ENCODE data around the gene ALPI.

ALPI gene

DNA sequence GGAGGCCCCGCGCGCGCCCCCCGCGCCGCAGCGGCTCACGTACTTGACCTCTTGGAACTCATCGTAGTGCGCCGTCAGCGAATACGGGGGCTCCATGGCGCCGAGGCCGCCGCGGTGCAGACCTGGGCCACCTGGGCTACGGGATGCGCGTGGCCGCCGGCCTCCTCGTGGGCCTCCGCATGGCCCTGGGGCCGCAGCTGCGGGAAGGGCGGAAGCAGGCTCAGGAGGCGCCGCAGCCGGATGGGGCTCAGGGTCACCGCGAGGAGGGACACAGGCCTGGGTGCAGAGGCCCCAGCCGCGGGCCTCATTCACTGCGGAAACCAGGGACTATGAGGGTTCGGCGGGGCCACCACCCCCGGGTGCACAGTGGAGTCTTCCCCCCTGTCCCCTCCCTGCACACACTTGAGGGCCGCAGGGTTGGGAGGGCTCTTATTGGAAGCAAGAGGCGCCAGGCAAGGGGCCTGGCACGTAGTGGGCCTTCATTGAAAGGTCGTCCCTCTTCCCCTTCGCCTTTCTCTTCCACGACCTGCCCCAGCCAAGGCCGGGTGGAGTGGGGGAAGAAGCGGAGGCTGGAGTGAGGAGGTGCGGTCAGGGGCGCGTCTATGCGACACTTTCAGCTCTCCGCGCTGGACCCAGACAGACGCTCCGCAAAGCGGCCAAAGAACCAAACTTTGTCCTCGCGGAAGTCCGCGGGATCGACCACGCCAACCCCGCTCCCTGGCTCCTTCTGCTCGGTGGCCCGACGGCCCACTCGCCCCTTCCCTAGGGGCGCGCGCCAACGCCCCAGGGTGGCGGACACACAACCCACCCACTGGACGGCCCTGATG lies 30.8 kb downstream of the ALPI start:
- DNase-seq = no peak

DNA sequence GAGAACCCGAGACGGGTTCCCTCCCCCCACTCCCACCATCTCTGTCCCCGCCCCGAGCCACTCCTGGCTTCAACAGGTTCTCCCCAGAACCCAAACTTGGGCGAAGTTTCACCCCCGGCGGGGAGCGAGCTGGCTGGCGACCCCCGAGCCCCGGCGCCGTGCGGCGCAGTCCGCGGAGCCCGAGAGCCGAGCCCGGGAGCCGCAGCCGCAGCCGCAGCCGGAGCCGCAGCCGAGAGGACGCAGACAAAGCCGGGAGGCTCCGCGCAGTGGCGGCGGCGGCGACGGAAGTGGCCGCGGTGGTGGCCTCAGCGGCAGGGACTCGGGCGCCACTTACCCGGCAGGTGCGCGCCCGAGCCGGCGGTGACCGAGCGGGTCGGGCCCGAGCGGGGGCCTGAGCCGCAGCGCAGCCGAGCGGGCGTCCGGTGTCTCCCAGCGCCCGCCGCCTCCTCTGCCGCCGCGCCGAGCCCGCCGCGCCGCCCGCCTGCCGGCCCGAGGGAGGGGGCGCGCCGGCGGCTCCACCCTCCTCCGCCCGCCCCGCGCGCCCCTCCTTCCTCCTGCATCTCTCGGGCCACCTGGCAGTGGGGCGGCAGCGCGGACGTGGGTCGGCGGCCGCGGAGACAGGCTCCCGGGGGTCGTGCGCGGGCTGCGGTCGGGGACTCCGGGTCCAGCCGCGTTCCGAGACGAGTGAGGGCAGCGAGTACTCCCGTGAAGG lies 31.6 kb downstream of the ALPI start, which contains the start of gene ECEL1:
Gene ECEL1 (minus strand): TSS at position 450 of the 712 bp plus-strand sequence. CDS start 1,181 bp downstream, outside the sequence.
- peak in 1 of 2 donors; percentile 30 for DNase-seq

DNA sequence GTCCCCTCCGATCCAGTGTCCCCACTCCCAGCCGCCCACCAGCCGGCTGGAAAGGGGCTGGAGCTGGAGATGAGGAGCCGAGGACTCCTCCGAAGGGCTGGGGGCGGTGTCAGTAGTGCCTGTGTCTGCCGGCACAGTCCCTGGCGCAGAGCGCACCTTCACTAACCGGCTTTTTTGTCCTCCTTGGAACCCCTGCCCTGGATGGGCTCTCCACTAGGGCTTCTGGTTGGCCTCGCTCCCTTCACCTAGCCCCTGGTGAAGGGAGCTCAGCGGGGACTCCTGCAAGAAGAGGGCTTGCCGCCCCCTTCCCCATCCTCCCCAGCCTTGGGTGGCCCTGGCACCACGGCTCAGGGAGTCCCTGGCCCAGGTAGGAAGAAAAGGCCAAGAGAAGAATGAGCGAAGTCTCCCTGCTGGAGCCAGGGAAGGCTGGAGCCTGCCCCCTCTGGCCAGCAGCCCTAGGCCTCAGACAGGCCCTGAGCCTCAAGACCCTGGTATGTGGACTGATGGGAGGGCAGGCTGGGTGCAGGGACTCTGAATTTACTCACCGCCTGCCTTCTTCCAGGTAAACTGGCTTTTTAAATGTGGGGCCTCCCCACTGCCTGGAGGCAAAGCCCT lies 32.3 kb downstream of the ALPI start:
- no peak for DNase-seq

DNA sequence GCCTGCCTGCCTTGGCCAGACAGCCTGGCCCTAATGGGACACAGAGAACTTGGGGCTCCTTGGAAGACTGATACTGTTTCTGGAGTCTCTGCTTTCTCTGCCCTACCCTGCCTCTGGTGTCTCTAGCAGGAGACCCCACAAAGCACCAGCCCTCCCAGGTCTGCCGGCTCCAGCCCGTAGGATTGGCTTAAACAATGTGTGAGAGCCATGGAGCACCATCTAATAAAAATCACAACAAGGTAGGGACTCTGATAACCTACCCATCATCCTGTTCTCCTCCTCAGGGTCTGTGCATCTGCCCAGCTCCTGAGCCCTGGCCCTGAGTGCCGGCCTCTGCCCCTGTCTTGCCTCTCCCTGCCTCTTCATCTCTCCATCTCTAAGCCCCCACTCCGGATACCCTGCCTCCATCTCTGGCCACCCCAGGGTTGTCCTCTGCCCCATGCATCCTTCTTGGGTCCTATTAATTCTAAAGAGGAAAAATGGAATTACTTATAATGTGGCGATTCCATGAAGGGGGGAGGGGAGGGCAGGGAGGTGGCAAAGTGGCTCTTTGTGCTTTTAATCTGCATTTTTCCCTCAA lies 32.9 kb downstream of the ALPI start:
- no peak for DNase-seq

DNA sequence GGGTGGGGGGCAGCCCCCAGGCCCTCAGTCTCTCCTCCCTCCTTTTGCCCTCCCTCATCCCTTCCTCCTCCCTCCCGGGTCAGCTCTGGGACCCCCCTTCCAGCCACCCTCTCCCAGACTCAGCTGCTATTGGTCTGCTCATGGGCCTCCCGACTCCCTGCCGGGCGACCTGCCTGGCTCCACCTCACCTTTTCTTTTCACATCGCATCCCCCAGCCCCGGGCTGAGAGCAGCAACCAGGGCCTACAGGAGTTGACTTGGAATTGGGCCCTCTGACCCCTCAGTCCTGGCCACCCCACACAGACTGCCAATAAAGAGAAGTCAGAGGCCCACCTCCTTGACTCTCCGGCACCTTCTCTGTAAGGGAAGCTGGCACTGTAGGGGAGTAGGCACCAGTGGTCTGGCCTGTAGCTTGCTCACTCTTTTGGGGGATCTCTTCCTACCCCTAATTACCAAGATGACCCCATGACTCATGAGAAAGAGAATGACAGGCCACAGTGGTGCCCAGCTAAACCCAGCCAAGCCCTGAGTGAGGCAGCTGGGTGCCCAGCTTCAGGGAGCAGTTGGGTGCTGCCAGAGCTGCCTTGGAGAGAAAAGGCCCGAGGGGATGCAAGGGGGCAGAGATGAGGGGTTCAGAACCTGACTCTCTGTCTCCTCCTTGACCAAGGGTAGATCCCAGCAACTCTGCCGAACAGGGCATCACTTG lies 33.7 kb downstream of the ALPI start:
- no peak for DNase-seq

DNA sequence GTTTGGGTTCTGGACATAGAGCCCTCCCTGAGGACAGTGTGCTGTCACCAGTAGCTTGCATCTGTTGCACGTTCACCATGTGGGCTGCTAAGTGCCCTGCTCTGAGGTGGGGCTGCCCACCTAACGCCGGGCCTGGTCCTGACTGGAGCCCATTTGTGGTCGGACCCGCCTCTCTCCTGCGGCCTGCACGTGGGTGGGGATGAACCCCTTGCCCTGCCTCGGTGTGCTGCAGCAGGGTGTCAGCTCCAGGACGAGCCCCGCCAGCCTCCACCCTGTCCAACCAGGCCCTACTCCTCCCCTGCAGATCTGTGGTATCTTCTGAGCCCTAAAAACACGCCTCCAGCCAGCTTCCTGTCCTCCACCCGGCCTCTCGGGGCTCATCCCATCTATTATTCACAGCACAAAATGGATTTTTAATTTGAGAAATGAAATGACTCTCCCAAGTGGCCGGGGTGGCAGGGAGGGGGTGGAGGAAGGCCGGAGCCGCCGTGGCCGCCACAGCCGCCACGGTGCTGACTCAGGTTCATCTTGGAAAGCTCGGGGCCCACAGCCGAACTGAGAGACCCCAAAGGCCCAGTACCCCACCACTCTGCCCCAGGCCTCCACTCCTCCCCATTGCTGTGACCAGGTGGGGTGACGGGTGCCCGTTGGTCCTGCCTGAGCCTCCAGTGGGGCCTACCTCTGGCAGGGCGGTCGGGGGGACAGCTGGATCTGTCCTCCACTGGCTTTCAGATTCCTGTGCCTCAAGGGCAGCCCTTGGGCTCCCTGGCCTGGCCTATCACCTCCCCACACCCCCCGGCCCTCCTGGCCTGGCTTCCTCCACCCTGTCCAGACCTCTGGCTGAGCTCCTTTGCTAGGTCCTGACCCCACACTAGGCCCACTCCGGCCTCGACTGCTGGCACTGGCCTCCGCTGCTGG lies 34.5 kb downstream of the ALPI start:
- DNase-seq = no peak

DNA sequence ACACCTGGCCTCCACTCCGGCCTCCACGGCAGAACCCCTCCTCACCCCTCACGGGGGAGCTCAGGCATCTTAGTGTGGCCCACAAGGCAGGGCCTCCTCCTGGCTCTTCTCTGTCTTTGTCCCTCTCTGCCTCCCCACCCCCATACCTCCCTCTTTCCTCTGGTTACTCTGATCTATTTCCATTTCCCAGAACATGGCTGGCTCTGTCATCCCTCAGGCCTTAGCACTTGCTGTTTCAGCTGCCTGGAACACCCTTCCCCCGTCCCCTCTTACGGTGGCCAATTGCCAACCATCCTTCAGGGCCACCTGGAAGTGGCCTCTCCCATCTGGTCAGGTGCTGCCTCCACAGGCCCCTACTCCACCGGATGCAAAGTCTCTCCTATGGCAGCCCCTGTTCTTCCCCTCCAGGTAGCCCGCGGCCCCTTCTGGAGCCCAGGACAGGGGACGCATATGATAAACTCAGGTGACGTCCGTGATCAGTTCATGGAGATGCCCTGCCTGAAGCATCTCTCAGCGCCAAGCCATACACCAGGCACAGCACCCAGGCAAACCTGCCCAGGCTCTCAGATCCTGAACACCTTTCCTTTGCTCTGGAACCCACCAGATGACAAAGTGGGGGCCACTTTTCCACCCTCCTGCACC lies 35.3 kb downstream of the ALPI start:
- DNase-seq = no peak

DNA sequence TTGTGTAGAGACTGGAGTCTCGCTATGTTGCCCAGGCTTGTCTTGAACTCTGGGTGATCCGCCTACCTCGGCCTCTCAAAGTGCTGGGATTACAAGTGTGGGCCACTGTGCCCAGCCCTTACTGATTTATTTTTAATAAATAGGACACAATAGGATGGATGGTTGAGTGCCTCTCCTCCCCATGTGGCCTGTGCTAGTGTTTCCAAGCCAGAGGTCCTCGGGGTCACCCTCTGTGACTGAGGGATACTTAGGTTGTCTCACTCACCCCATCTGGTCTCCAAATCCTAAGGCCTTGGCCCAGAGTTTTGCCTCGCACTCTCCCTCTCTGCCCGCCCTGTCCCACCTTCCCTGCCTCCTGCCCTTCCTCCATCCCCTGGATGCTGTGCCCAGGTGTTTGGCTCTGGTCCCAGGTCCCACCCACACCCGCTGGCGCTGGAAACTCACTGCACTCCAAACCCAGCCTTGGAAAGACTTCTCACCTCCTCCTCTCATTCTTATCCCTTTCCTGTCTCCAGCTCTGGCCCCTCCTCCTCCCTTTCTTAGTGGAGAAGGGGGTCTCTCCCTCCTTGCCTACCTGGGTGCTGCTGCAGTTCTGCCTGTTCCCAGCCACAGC lies 36.4 kb downstream of the ALPI start:
- no peak for DNase-seq

DNA sequence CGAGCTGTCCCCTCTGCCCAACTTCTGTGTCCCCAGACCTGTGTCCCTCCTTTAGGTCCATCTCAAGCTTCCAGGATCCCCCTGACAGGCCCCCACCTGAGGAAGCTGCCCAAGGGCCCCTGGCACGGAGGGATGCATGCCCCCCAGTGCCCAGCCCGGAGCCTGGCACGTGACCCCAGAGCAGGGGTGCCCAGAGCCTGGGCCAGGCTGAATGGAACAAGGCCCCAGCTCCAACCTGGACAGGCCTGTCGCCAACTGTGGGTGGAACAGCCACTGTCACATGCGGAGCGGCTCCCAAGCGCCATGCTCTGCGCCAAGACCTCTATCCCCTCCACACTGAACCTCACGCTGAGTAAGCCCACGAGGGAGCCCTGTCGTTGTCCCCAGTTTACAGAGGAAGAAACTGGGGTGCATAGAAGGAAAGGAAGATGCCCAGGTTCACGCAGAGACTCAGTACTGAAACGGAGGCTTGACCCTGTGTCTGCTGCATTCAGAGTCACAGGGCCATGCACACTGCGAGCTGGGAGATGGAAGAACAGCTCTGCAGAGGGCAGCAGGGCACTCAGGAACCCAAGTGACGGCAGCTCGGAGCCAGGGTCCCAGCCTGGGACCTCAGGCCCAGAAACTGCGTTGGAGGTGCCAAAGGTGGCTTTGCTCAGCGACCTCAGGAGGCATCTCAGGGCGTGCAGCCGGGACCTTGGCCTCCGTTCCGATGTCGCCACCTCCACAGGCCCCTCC lies 37.2 kb downstream of the ALPI start:
- DNase-seq = no peak

DNA sequence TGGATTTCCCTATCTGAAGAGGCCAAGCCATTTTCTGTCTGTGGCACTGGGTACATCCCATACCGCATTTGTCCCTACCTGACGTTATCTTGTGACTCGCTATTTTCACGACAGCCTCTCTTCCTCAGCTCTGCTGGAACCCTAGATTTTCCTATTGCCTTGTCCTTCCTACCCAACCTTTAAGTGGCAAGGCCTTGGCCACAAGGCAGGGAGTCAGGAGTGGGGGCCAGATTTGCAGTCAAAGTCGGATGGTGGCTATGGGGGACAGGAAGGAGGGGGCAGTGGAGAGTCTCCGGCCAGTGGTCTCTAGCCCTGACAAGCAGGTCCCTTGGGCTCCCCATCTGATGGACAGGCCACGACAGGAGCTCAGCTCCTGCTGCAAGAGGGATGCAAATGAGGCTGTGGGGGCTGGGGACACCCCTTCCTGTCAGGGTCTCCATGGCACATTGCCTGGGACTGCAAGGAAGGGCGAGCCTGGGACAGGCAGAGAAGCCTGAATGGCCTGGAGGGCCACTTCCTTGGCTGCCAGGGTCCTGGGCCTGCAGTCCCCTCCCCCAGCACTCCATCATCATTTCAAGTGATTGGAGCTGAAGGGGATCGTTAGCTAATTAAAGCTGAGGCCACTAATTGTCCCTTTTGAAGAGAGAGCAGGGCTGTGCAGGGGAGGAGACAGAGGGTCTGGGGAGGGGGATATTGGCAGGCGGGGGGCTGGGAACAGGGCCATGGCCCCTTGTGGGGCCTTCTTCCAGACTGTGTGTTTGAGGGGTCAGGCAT lies 37.9 kb downstream of the ALPI start:
- no peak for DNase-seq

DNA sequence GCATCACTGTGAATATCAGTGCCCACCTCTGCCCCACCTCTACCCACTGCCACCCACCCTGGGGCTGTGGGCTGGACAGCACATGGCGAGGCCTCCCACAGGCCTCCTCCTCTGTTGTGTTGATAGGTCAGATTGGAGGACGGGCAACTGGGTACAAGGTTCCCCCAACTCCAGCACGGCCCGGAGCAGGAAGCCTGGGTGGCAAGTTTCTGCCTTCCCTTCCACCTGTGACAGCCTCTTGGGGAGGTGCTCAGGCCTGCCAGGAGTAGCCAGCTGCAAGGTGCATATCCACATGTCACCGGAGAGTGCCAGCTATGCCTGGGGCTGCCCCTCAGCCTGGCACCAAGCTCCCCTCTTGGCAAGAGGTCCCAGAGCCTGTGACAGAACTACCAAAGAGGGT lies 38.6 kb downstream of the ALPI start:
- no peak for DNase-seq

DNA sequence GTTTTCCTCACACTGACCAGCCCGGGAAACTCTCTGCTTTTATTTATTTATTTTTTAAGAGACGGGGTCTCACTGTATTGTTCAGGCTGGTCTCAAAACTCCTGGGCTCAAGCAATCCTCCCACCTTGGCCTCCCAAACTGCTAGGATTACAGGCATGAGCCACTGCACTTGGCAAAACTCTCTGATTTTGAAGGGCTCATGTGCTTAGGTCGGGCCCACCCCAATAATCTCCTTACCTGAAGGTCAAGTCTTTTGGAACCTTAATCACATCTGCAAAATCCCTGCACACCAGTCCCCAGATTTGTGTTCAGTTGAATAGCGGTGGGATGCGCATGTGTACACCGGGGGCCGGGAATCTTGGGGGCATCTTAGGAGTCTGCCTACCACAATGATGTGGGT lies 39.3 kb downstream of the ALPI start:
- DNase-seq = no peak

DNA sequence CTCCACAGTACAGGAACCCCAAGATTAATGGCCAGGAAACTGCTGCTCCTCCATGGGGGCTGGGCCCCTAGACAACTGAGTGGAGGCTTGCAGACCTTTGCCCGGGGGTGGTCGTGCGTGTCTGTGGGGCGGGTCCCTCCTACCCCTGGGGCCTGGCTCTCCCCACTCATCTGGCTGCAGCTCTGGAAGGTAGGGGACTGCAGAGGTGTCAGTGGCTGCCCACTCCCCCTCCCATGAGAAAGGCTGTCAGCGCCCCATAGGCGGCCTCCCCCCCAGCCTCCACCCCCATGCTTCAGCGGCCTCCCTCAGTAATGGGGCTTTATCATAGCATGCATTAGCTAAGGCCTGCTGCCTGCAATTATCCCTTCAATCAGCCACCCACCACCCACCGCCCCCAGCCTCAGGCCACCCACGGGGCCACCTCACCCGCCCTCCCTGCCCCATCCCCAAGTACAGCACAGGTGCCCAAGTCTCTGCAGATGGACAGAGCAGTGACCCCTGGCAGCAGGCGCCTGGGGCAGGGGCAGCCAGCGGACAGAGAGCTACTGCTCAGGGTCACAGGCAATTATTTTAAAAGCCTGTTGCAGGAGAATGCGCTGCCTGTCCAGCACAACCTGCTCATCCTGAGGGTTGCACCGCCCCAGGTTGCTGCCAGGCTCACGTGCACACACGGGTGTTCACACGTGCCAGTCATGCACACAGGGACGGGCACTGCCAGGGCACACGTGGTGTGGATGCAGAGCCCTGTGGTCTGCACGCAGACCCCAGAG lies 40.7 kb downstream of the ALPI start:
- DNase-seq = no peak

DNA sequence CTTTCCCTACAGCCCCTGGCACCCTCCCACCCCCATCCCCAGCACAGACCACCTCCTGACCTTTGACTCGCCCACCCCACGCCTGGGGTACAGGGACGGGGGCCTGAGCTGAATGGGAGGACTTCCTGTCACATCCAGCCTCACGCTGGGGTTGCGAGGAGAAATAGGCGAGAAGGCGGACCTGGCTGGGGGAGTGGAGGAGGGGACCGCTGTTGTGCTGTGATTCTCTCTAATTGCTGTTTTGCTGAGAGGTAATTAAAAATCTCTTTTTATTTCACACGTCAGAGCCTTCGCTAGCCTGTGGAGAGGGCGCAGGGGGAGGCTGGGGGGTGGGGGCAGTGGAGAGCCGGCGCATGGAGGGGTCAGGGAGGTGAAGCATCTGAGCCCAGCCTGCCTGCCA lies 41.4 kb downstream of the ALPI start:
- DNase-seq = no peak

DNA sequence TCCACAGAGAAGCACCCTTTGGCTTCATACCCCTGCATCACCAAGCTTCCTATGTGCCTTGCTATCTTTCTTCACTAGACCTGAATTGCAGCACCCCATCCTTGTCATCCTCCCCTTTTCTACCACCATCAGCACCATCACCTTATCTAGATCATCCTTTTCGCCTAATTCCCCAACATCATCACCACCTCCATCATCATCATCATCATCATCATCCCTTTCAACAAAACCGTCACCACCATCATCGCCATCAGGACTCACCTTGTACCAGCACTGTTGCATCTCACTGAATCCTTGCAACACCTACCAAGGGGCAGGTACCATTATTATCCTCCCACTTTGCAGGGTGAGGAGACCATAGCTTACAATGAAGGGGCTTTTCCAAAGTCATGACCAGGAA lies 42.5 kb downstream of the ALPI start:
- no peak for DNase-seq

DNA sequence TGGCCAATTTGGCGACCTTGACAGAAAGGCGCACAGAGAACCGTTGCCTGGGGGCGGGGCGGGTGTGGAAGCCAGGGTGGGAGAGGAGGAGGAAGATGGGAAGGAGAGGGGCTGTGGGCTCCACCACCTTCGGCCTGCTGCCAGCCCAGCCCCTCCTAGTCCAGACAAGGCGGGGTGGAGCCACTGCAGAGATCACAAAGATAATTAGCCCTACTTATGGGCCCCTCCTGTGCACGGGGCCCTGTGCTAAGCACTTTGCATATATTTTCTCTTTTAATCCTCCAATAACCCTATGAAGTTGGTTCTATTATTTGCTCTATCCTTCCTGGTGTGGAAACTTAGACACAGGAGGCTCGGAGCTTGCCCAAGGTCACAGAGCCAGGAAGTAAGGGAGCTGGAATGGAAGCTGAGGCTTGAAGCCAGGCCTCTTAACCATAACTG lies 45.4 kb downstream of the ALPI start:
- DNase-seq = no peak

DNA sequence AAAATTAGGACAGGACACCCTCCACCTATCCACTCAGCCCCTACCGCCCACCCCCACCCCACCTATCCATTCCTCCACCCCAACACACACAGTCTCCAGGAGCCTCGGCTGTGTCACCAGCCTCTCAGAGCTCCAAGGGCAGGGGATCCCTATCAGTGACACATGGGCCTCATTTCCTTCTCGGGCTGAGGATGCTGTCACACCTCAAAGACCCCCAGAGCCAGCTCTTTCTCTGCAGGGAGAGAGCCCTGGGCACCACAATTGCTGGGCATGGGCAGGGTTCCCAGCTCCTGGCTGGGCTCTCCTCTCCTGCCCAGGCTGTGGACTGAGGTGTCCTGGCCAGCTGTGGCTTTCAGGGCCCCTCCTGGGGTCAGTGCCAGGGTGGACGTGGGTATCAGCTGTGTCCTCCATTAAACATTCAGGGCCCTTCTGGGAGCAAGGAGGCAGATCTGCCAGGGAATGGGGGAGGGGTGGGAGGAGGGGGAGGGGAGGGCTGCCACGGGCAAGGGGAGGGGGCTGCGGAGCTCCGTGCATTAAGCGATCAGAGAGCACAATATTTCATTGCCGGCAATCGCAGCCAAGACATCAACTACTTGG lies 45.9 kb downstream of the ALPI start:
- DNase-seq = no peak

DNA sequence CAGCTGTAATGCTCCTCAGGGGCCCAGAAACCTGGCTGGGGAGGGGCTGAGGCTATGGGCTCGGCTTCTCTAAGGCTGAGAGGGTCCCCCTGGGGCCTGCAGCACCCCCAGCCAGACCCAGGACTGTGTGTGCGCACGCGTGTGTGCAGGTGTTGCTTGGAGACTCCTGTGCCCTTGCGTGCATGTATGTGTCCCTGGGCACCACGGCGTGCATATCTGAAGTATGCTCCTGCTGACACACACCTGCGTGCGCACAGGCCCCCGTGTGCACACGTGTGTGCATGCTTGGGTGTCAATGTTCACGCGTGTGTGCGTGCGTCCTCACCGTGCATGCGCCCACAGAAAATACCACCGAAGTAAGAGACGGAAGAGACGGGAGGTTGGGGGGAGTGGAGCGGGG lies 46.6 kb downstream of the ALPI start:
- DNase-seq = no peak
